GM19193 (cell line): ENCODE data around the gene TCERG1.

Source experiments
- POLR2A ChIP-seq: IDR thresholded peaks from 4 replicates; pipeline ENCODE4 v1.6.1; 2011; ENCODE audit not compliant: insufficient read depth, insufficient read length; ENCODE audit errors: extremely low read depth

Gene TCERG1

GRCh38 chr5:146440870-146441495, 6.2 kb upstream of the TCERG1 start:
- TF ChIP-seq POLR2A = no peak

GRCh38 chr5:146441896-146442295, 5.2 kb upstream of the TCERG1 start:
- TF ChIP-seq POLR2A = no peak

- TF ChIP-seq POLR2A = no peak
These were observed 724 bp downstream of the TCERG1 start for GRCh38 chr5:146447734-146448380.

- no peak for TF ChIP-seq POLR2A
These were observed 1.8 kb downstream of the TCERG1 start for GRCh38 chr5:146448783-146449519.

- TF ChIP-seq POLR2A = no peak
These were observed 2.9 kb downstream of the TCERG1 start for GRCh38 chr5:146450002-146450401.

- no peak for TF ChIP-seq POLR2A
These were observed 4.3 kb downstream of the TCERG1 start for GRCh38 chr5:146451411-146451810.

- no peak for TF ChIP-seq POLR2A
These were observed 10.3 kb downstream of the TCERG1 start for GRCh38 chr5:146457431-146457830.

- no peak for TF ChIP-seq POLR2A
These were observed 11.8 kb downstream of the TCERG1 start for GRCh38 chr5:146458894-146459293.

GRCh38 chr5:146461319-146461718, 14.2 kb downstream of the TCERG1 start:
- TF ChIP-seq POLR2A = no peak

- TF ChIP-seq POLR2A = no peak
These were observed 16.3 kb downstream of the TCERG1 start for GRCh38 chr5:146463446-146463845.

GRCh38 chr5:146466521-146467349, 19.6 kb downstream of the TCERG1 start:
- no peak for TF ChIP-seq POLR2A

- TF ChIP-seq POLR2A = no peak
These were observed 20.6 kb downstream of the TCERG1 start for GRCh38 chr5:146467760-146468159.

- TF ChIP-seq POLR2A = no peak
These were observed 26.9 kb downstream of the TCERG1 start for GRCh38 chr5:146474065-146474464.

- no peak for TF ChIP-seq POLR2A
These were observed 28.2 kb downstream of the TCERG1 start for GRCh38 chr5:146475190-146475780.

GRCh38 chr5:146475906-146476305, 28.8 kb downstream of the TCERG1 start:
- no peak for TF ChIP-seq POLR2A
